H9 (cell line): ENCODE data around the gene PFKP. TPM values are rescaled to one million over a fixed set of nuclear protein-coding genes. Genes with fewer than 3 reads are reported as not detected.

Experiments
- DNase-seq: peaks from one replicate; pipeline ENCODE4 v3.0.0-alpha.2; 2017
- H2AFZ ChIP-seq: one replicate; pipeline ENCODE4 v1.6.1; 2013; ENCODE audit warnings: mild to moderate bottlenecking, low read length, control low read depth, moderate library complexity
- H2AK5ac ChIP-seq: 2 replicates; pipeline ENCODE4 v1.6.1; 2013; ENCODE audit warnings: low read length, control low read depth, mixed read lengths; ENCODE audit not compliant: insufficient read length
- H2BK120ac ChIP-seq: one replicate; pipeline ENCODE4 v1.6.1; 2013; ENCODE audit warnings: low read depth, mild to moderate bottlenecking, low read length, control low read depth, inconsistent platforms; ENCODE audit not compliant: poor library complexity, severe bottlenecking
- H2BK12ac ChIP-seq: 2 replicates; pipeline ENCODE4 v1.6.1; 2013; ENCODE audit warnings: low read length, control low read depth, mixed read lengths, low read depth; ENCODE audit not compliant: insufficient read length
- H2BK15ac ChIP-seq: 2 replicates; pipeline ENCODE4 v1.6.1; 2013; ENCODE audit warnings: low read depth, low read length, control low read depth
- H2BK20ac ChIP-seq: one replicate; pipeline ENCODE4 v1.6.1; 2013; ENCODE audit warnings: low read depth, mild to moderate bottlenecking, low read length, control low read depth, inconsistent platforms; ENCODE audit not compliant: poor library complexity, severe bottlenecking
- H2BK5ac ChIP-seq: 2 replicates; pipeline ENCODE4 v1.6.1; 2013; ENCODE audit warnings: low read length, control low read depth, mixed read lengths; ENCODE audit not compliant: insufficient read length
- H3K14ac ChIP-seq: 2 replicates; pipeline ENCODE4 v1.6.1; 2013; ENCODE audit warnings: low read length, control low read depth; ENCODE audit not compliant: insufficient read depth
- H3K18ac ChIP-seq: 2 replicates; pipeline ENCODE4 v1.6.1; 2013; ENCODE audit warnings: low read depth, mild to moderate bottlenecking, mixed read lengths, low read length, control low read depth; ENCODE audit not compliant: insufficient read length
- H3K23ac ChIP-seq: 2 replicates; pipeline ENCODE4 v1.6.1; 2013; ENCODE audit warnings: low read length, control low read depth, mixed read lengths, low read depth; ENCODE audit not compliant: insufficient read length
- H3K23me2 ChIP-seq: 2 replicates; pipeline ENCODE4 v1.6.1; 2013; ENCODE audit warnings: low read depth, mild to moderate bottlenecking, mixed read lengths, low read length, control low read depth; ENCODE audit not compliant: insufficient read length, poor library complexity, severe bottlenecking
- H3K27ac ChIP-seq: 2 replicates; pipeline ENCODE4 v1.5.1; 2013; ENCODE audit warnings: low read length, control low read depth, mixed read lengths, low read depth; ENCODE audit not compliant: insufficient read length
- H3K27me3 ChIP-seq: 2 replicates; pipeline ENCODE4 v1.6.1; 2013; ENCODE audit warnings: low read length, control low read depth, inconsistent platforms; ENCODE audit not compliant: insufficient read depth
- H3K4ac ChIP-seq: 2 replicates; pipeline ENCODE4 v1.6.1; 2013; ENCODE audit warnings: low read depth, mild to moderate bottlenecking, control low read depth, inconsistent platforms, low read length, moderate library complexity
- H3K4me1 ChIP-seq: 2 replicates; pipeline ENCODE4 v1.6.1; 2013; ENCODE audit warnings: low read length, control low read depth, inconsistent platforms; ENCODE audit not compliant: insufficient read depth
- H3K4me2 ChIP-seq: 2 replicates; pipeline ENCODE4 v1.6.1; 2013; ENCODE audit warnings: low read length, control low read depth, mixed read lengths; ENCODE audit not compliant: insufficient read length, insufficient read depth
- H3K56ac ChIP-seq: 2 replicates; pipeline ENCODE4 v1.6.1; 2013; ENCODE audit warnings: low read depth, mild to moderate bottlenecking, mixed read lengths, low read length, control low read depth; ENCODE audit not compliant: insufficient read length
- H3K79me1 ChIP-seq: 2 replicates; pipeline ENCODE4 v1.6.1; 2013; ENCODE audit warnings: low read depth, mild to moderate bottlenecking, moderate library complexity, low read length, control low read depth, inconsistent platforms; ENCODE audit not compliant: insufficient read depth, poor library complexity, severe bottlenecking
- H3K79me2 ChIP-seq: 2 replicates; pipeline ENCODE4 v1.6.1; 2013; ENCODE audit warnings: low read length, control low read depth, inconsistent platforms; ENCODE audit not compliant: insufficient read depth
- H3K9ac ChIP-seq: 2 replicates; pipeline ENCODE4 v1.6.1; 2013; ENCODE audit warnings: low read length, control low read depth, mixed read lengths; ENCODE audit not compliant: insufficient read length; ENCODE audit errors: extremely low read depth
- H3K9me3 ChIP-seq: one replicate; pipeline ENCODE4 v1.6.1; 2013; ENCODE audit warnings: low read depth, low read length, inconsistent platforms; ENCODE audit not compliant: control insufficient read depth
- H3T11ph ChIP-seq: one replicate; pipeline ENCODE4 v1.6.1; 2013; ENCODE audit warnings: mild to moderate bottlenecking, low read length, control low read depth, inconsistent platforms
- H4K20me1 ChIP-seq: one replicate; pipeline ENCODE4 v1.6.1; 2013; ENCODE audit not compliant: control insufficient read depth, insufficient read length, insufficient read depth
- H4K5ac ChIP-seq: 2 replicates; pipeline ENCODE4 v1.6.1; 2013; ENCODE audit warnings: low read depth, mild to moderate bottlenecking, mixed read lengths, low read length, control low read depth; ENCODE audit not compliant: insufficient read length
- H4K8ac ChIP-seq: replicated peaks from 2 replicates; pipeline ENCODE4 v1.6.1; 2013; ENCODE audit warnings: low read length, control low read depth, mixed read lengths, low read depth; ENCODE audit not compliant: insufficient read length
- H4K91ac ChIP-seq: 2 replicates; pipeline ENCODE4 v1.6.1; 2013; ENCODE audit warnings: low read depth, mild to moderate bottlenecking, moderate library complexity, mixed read lengths, low read length, control low read depth; ENCODE audit not compliant: insufficient read length
- H3K27ac Mint-ChIP-seq, 3 experiments: 2 replicates in 2 of 3; 3 replicates in 1 of 3; pipeline ENCODE4 v1.8.0; 2020 to 2021; ENCODE audit warnings: mixed read lengths in 3 of 3, mild to moderate bottlenecking in 1 of 3, moderate library complexity in 1 of 3
- H3K27me3 Mint-ChIP-seq: 2 replicates; pipeline ENCODE4 v1.8.0; 2021; ENCODE audit warnings: low read depth, mild to moderate bottlenecking, moderate library complexity, mixed read lengths
- H3K36me3 Mint-ChIP-seq, 3 experiments: 2 replicates in 2 of 3; 3 replicates in 1 of 3; pipeline ENCODE4 v1.8.0; 2020 to 2021; ENCODE audit warnings: low read depth in 3 of 3, mixed read lengths in 3 of 3; ENCODE audit not compliant: insufficient read depth in 1 of 3
- H3K4me1 Mint-ChIP-seq, 2 experiments: 2 replicates each; pipeline ENCODE4 v1.8.0; 2020; ENCODE audit warnings: mixed read lengths in 2 of 2
- H3K4me3 Mint-ChIP-seq, 2 experiments: 2 replicates in 1 of 2; 3 replicates in 1 of 2; pipeline ENCODE4 v1.8.0; 2020 to 2021; ENCODE audit warnings: mild to moderate bottlenecking in 2 of 2, mixed read lengths in 2 of 2, moderate library complexity in 1 of 2
- H3K9me3 Mint-ChIP-seq, 2 experiments: 2 replicates in 1 of 2; 3 replicates in 1 of 2; pipeline ENCODE4 v1.8.0; 2020; ENCODE audit warnings: mild to moderate bottlenecking in 2 of 2, mixed read lengths in 2 of 2, moderate library complexity in 1 of 2
- WGBS: extraction: QIAGEN DNeasy Blood & Tissue Kit; methylation state at CpG from one replicate; pipeline ENCODE4 v1.1.7; 2013; ENCODE audit warnings: missing lambda C conversion rate, low lambda C conversion rate, mixed read lengths; ENCODE audit not compliant: insufficient read length; ENCODE audit errors: extremely low coverage; 5-methylcytosine and 5-hydroxymethylcytosine counted together
- total RNA-seq: library from RNA; stranded (reverse); gene quantifications from 2 replicates; pipeline ENCODE4 v1.2.1, GENCODE V29; 2021
- TF ChIP-seq, protein P1 (sequence below): fragments of 200-600 bp; sonication (generic); conservative IDR thresholded peaks from 3 replicates; pipeline ENCODE4 v1.8.0; 2021; ENCODE audit warnings: antibody characterized with exemption, mild to moderate bottlenecking

Gene PFKP
- total RNA-seq, 1 experiment from 2014 or later, result 145 TPM

GRCh38 chr10:3102720-3103427 lies 35.5 kb downstream of the PFKP start:
- peak overlapping the region; percentile 82 to 92 (median 90); a peak in 6 of 7 replicates for H3K27ac Mint-ChIP-seq

More at GRCh38 chr10:3102720-3103427, 35.5 kb downstream of the PFKP start:
- H3K56ac ChIP-seq, result no peak overlapping the region
- Mint-ChIP-seq H3K4me3 (no peak overlapping the region), H3K4me1 (peaks cover 7 to 13% of the 10 kb centered on the region in 2 experiments), H3K36me3 (peaks cover 46 to 78% (median 75%) of the 10 kb centered on the region in 3 experiments), H3K27me3 (no peaks in the 10 kb centered on the region; the same call in 1 of the 2 replicates), H3K9me3 (no peaks in the 10 kb centered on the region)
- H3K14ac ChIP-seq, result no peak overlapping the region
- H3K9ac ChIP-seq, result no peak overlapping the region
- H3K4me1 ChIP-seq, result no peaks in the 10 kb centered on the region; the same call in 1 of the 2 replicates
- no peak overlapping the region for H3K23ac ChIP-seq
- DNase-seq, result no peak
- no peak overlapping the region for H4K5ac ChIP-seq
- no peak overlapping the region for H3T11ph ChIP-seq
- no peak overlapping the region for H2BK20ac ChIP-seq
- H3K27ac ChIP-seq, result no peak overlapping the region
- no peak overlapping the region for H2BK5ac ChIP-seq
- H2AFZ ChIP-seq, result no peak overlapping the region
- H2BK12ac ChIP-seq, result no peak overlapping the region
- no peak overlapping the region for H3K18ac ChIP-seq
- H3K9me3 ChIP-seq, result no peaks in the 10 kb centered on the region
- no peak overlapping the region for H2BK15ac ChIP-seq
- no peak overlapping the region for H2AK5ac ChIP-seq
- H4K8ac ChIP-seq, result no peak overlapping the region
- no peak overlapping the region for H3K4me2 ChIP-seq
- no peaks in the 10 kb centered on the region; the same call in 1 of the 2 replicates for H3K79me2 ChIP-seq
- no peaks in the 10 kb centered on the region for H3K23me2 ChIP-seq
- H4K91ac ChIP-seq, result no peak overlapping the region
- no peak overlapping the region for H3K4ac ChIP-seq
- H3K27me3 ChIP-seq, result no peaks in the 10 kb centered on the region
- no CpG with 5 or more reads among the region's 19 CpGs for WGBS
- H2BK120ac ChIP-seq, result no peak overlapping the region
- TF ChIP-seq, protein P1, sequence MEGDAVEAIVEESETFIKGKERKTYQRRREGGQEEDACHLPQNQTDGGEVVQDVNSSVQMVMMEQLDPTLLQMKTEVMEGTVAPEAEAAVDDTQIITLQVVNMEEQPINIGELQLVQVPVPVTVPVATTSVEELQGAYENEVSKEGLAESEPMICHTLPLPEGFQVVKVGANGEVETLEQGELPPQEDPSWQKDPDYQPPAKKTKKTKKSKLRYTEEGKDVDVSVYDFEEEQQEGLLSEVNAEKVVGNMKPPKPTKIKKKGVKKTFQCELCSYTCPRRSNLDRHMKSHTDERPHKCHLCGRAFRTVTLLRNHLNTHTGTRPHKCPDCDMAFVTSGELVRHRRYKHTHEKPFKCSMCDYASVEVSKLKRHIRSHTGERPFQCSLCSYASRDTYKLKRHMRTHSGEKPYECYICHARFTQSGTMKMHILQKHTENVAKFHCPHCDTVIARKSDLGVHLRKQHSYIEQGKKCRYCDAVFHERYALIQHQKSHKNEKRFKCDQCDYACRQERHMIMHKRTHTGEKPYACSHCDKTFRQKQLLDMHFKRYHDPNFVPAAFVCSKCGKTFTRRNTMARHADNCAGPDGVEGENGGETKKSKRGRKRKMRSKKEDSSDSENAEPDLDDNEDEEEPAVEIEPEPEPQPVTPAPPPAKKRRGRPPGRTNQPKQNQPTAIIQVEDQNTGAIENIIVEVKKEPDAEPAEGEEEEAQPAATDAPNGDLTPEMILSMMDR, result no peak
- H3K79me1 ChIP-seq, result no peaks in the 10 kb centered on the region
- H4K20me1 ChIP-seq, result no peaks in the 10 kb centered on the region
